Panc1 (cell line): Measurements from ENCODE around the gene LOXL1. TPM values are rescaled to one million over a fixed set of nuclear protein-coding genes. Genes with fewer than 3 reads are reported as not detected.

Experiments used
- ATAC-seq: fragments of 200-7000 bp; cut with Tn5 transposase; 2 replicates; pipeline ENCODE4 v1.9.1; 2020; ENCODE audit warnings: mild to moderate bottlenecking, moderate library complexity
- BruUV-seq: library from RNA; stranded (reverse); fragments of 400-500 nt; replicated peaks from 2 replicates; lab custom pipeline; 2021; lab: Mats Ljungman, UMichigan
- CTCF ChIA-PET: fragments of 300-600 bp; sonication (Branson Sonifier 250); formaldehyde crosslinking; loops from one replicate; lab custom pipeline; 2022; ENCODE audit warnings: antibody characterized with exemption; lab: Charles Lee
- POLR2A ChIA-PET: fragments of 300-600 bp; sonication (Branson Sonifier 250); formaldehyde crosslinking; loops from one replicate; lab custom pipeline; 2022; ENCODE audit warnings: antibody characterized with exemption; lab: Charles Lee
- DNase-seq: peaks from one replicate; pipeline ENCODE4 v3.0.0-alpha.2; 2010; ENCODE audit warnings: low read depth, low spot score
- H3K27ac ChIP-seq: 2 replicates; pipeline ENCODE4 v1.5.1; 2011; ENCODE audit warnings: mild to moderate bottlenecking, low read length, inconsistent platforms
- H3K27me3 ChIP-seq: fragments of 200-500 bp; sonication (Bioruptor generic); 2 replicates; pipeline ENCODE4 v1.6.0; 2014; ENCODE audit warnings: low read length, inconsistent platforms; ENCODE audit not compliant: control insufficient read depth, insufficient read depth
- H3K36me3 ChIP-seq: fragments of 200-500 bp; sonication (Bioruptor generic); 2 replicates; pipeline ENCODE4 v1.5.1; 2014; ENCODE audit warnings: inconsistent platforms, mild to moderate bottlenecking, low read length, moderate library complexity; ENCODE audit not compliant: control insufficient read depth, insufficient read depth
- H3K4me1 ChIP-seq: 2 replicates; pipeline ENCODE4 v1.5.1; 2011; ENCODE audit warnings: inconsistent platforms, mild to moderate bottlenecking, low read length, moderate library complexity; ENCODE audit not compliant: control insufficient read depth, insufficient read depth
- H3K4me3 ChIP-seq, 2 experiments: 2 replicates each; pipeline ENCODE4 v1.5.1; 2011 to 2012; ENCODE audit warnings: low read depth in 2 of 2, low read length in 2 of 2, mild to moderate bottlenecking in 2 of 2, inconsistent platforms in 1 of 2, moderate library complexity in 1 of 2
- H3K9me3 ChIP-seq: fragments of 200-500 bp; sonication (Bioruptor generic); 2 replicates; pipeline ENCODE4 v1.5.1; 2014; ENCODE audit warnings: low read depth, mild to moderate bottlenecking, inconsistent platforms, low read length, moderate library complexity; ENCODE audit not compliant: control insufficient read depth, insufficient read depth
- CTCF ChIP-seq: fragments of 450-650 bp; IDR thresholded peaks from 2 replicates; pipeline ENCODE4 v1.5.1; 2017; ENCODE audit warnings: mild to moderate bottlenecking
- POLR2AphosphoS5 ChIP-seq: IDR thresholded peaks from 2 replicates; pipeline ENCODE4 v1.6.1; 2012; ENCODE audit warnings: mild to moderate bottlenecking, low read depth, low read length, moderate library complexity
- REST ChIP-seq, 2 experiments: IDR thresholded peaks; 2 replicates each; pipeline ENCODE4 v1.6.1; 2011 to 2012; ENCODE audit warnings: low read depth in 2 of 2, control low read depth in 1 of 2, low read length in 1 of 2, mild to moderate bottlenecking in 1 of 2, moderate library complexity in 1 of 2; ENCODE audit not compliant: insufficient read depth in 1 of 2
- SIN3A ChIP-seq: IDR thresholded peaks from 2 replicates; pipeline ENCODE4 v1.6.1; 2012; ENCODE audit warnings: low read depth, mild to moderate bottlenecking, low read length, moderate library complexity, borderline replicate concordance; ENCODE audit not compliant: insufficient read depth
- TCF7L2 ChIP-seq: IDR thresholded peaks from 2 replicates; pipeline ENCODE4 v1.6.1; 2011; ENCODE audit warnings: mild to moderate bottlenecking, low read depth, low read length, inconsistent platforms
- in situ Hi-C: cut with HindIII; loops from 2 replicates; pipeline ENCODE4 v1.10.0; 2016; ENCODE audit warnings: low sequenced_read_pairs, low pct_unique_long_range_greater_than_20kb
- intact Hi-C: fragments of 100-400 bp; cut with micrococcal nuclease; formaldehyde crosslinking; loops from one replicate; pipeline ENCODE4 v1.10.0; 2022; ENCODE audit not compliant: unreplicated experiment
- total RNA-seq: library from RNA; stranded (reverse); gene quantifications from one replicate; pipeline ENCODE4 v1.2.1, GENCODE V29; 2021; ENCODE audit not compliant: unreplicated experiment

Gene LOXL1
- total RNA-seq, 1 experiment from 2014 or later = 18.6 TPM

- peaks cover 6% of the 10 kb centered on the region; the same call in 1 of the 2 replicates for H3K4me1 ChIP-seq
- in situ Hi-C loops = no loop called here
Observed at GRCh38 chr15:73947651-73948050, 21.4 kb downstream of the LOXL1 start.

GRCh38 chr15:73948396-73948795 is 22.1 kb downstream of the LOXL1 start:
- BruUV-seq = no TSS peak
- Histone ChIP-seq H3K4me1 (peaks cover 6% of the 10 kb centered on the region; the same call in 1 of the 2 replicates), H3K36me3 (no peaks in the 10 kb centered on the region)

More at GRCh38 chr15:73947651-73948050, 21.4 kb downstream of the LOXL1 start:
- no peak for TF ChIP-seq TCF7L2
- no peak for TF ChIP-seq SIN3A
- TF ChIP-seq REST (IDR thresholded peaks at IDR 0.05; ENCODE audit: insufficient read depth in 1 of 2, low read depth in 2 of 2, low read length in 1 of 2) = no peak
- TF ChIP-seq CTCF = no peak
- no peak for TF ChIP-seq POLR2AphosphoS5
- Histone ChIP-seq H3K27me3 (no peaks in the 10 kb centered on the region), H3K4me3 (no peak overlapping the region), H3K36me3 (no peaks in the 10 kb centered on the region), H3K9me3 (no peaks in the 10 kb centered on the region), H3K27ac (no peak overlapping the region)
- DNase-seq (no peak), ATAC-seq (no peak)
- ChIA-PET POLR2A (no interaction called here), CTCF (no interaction called here)
- intact Hi-C loops = no loop called here
- BruUV-seq = no TSS peak

More at GRCh38 chr15:73948396-73948795, 22.1 kb downstream of the LOXL1 start:
- in situ Hi-C loops = no loop called here
- intact Hi-C loops = no loop called here
- Histone ChIP-seq H3K9me3 (no peaks in the 10 kb centered on the region), H3K27ac (no peak overlapping the region), H3K27me3 (no peaks in the 10 kb centered on the region), H3K4me3 (no peak overlapping the region)
- ATAC-seq = no peak
- POLR2A ChIA-PET = no interaction called here
- CTCF ChIA-PET = no interaction called here
- no peak for DNase-seq
- TF ChIP-seq CTCF = no peak
- no peak for TF ChIP-seq SIN3A
- TF ChIP-seq POLR2AphosphoS5 = no peak
- TF ChIP-seq REST (IDR thresholded peaks at IDR 0.05; ENCODE audit: insufficient read depth in 1 of 2, low read depth in 2 of 2, low read length in 1 of 2) = no peak
- TF ChIP-seq TCF7L2 = no peak
